Fibroblast of mammary gland (primary cell): ENCODE measurements around the gene SLC35E1.

Source experiments
- DNase-seq: peaks from one replicate; pipeline ENCODE4 v3.0.0-alpha.2; 2010; ENCODE audit warnings: low read depth
- H3K4me3 ChIP-seq: 2 replicates; pipeline ENCODE4 v1.5.1; 2011; ENCODE audit warnings: low read depth, mild to moderate bottlenecking, low read length, moderate library complexity; ENCODE audit not compliant: control insufficient read depth
- TF ChIP-seq, protein P1 (sequence below): conservative IDR thresholded peaks from 2 replicates; pipeline ENCODE4 v1.5.1; 2011; ENCODE audit warnings: low read depth, low read length, inconsistent platforms; ENCODE audit not compliant: control insufficient read depth, insufficient read depth

Gene SLC35E1

DNA sequence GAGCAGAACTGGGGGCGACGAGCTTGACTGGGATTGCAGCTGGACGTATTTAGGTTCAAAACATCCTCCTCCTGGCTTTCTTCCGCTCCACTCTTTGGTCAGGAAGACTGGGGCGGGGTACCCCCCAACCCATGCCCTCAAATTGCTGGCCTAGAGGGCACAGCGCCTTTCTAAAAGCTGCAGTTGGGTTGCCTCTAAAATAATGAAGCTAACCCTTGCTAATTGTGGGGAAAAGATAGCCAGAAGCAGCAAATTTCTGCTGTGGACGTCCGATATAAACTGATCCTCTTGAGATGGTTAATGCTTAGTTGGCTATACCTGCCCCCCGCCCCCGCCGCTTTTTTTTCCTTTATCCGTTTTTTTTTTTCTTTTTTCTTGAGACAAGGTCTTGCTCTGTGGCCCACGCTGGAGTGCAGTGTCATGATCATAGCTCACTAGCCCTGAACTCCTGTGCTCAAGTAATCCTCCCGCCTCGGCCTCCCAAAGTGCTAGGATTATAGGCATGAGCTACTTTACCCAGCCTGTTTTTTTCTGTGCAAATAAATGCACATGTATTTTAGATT lies 29.2 kb downstream of the SLC35E1 start:
- H3K4me3 ChIP-seq: peak overlapping the region; percentile 93
- peak; percentile 12 for DNase-seq
- TF ChIP-seq, protein P1, sequence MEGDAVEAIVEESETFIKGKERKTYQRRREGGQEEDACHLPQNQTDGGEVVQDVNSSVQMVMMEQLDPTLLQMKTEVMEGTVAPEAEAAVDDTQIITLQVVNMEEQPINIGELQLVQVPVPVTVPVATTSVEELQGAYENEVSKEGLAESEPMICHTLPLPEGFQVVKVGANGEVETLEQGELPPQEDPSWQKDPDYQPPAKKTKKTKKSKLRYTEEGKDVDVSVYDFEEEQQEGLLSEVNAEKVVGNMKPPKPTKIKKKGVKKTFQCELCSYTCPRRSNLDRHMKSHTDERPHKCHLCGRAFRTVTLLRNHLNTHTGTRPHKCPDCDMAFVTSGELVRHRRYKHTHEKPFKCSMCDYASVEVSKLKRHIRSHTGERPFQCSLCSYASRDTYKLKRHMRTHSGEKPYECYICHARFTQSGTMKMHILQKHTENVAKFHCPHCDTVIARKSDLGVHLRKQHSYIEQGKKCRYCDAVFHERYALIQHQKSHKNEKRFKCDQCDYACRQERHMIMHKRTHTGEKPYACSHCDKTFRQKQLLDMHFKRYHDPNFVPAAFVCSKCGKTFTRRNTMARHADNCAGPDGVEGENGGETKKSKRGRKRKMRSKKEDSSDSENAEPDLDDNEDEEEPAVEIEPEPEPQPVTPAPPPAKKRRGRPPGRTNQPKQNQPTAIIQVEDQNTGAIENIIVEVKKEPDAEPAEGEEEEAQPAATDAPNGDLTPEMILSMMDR: no peak

DNA sequence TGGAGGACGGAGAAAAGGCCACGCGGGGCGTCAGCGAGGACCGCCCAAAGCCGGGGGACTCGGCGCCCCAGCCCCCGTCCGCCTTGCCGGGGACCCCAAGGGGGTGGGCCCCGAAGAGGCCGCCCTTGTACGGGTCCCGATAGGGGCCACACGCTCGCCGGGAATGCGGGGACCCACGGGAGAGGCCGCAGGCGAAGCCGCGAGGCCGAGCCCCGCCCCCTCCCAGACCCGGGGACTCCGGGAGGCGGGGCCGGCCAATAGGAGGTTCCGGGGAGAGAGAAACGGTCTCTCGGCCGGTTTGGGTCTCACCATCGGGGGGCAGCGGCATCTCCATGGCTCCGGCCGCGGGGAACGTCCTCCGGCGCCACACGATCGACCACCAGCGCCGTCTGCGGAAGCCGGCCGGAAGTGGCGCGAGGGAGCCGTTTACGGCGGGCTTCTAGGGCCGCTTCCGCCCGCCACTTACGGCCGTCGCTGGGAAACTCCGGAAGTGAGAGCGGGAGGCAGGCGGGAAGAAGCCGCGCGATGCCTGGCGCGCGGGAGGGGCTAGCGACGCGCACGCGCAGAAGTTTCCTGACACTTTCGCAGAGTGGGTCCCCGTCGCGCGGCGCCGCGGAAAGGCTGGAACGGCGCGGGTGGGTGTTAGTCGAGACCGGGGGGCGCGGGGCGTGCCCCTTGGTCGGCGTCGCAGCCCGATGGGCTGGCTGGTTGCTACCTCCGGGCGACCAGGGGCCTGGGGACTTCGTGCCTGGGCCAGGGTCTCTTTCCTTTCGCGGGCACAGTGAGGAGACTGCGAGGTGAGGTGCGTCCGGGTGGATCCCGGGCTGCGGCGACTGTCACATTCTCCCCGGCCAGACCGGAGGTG lies 29.9 kb downstream of the SLC35E1 start, which contains the start of gene CHERP:
Gene CHERP (minus strand): TSS at position 393 of the 865 bp plus-strand sequence. CDS start 59 bp downstream, at position 334.
- DNase-seq: peak; percentile 87
- TF ChIP-seq, protein P1: no peak
- H3K4me3 ChIP-seq: peak within 1 kb of the TSS; percentile 93

DNA sequence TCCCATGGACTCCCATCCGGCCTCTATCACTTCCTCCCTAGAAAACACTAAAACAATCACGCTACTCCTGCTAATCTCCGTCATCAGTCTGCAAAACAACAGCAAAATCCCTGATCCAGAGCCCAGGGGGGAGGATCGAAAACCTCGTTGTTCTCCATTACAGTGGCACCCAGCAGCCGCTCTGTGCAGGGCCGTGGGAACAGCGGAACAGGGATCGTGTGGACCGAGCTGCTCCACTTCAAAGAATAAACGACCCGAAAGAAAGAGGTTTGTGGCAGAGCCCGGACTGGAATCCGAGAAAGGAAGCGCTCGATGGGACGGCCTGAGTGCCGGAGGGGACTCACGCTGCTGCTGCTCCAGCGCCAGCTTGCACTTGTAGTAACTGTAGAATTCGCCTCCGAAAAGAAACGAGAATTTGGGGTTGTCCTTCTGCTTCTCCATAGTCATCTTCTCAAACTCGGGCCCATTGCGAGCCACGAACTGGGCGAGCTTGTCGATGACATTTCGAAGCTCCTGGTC lies 30.6 kb downstream of the SLC35E1 start:
- H3K4me3 ChIP-seq: peak overlapping the region; percentile 93
- TF ChIP-seq, protein P1: no peak
- DNase-seq: peak; percentile 23

DNA sequence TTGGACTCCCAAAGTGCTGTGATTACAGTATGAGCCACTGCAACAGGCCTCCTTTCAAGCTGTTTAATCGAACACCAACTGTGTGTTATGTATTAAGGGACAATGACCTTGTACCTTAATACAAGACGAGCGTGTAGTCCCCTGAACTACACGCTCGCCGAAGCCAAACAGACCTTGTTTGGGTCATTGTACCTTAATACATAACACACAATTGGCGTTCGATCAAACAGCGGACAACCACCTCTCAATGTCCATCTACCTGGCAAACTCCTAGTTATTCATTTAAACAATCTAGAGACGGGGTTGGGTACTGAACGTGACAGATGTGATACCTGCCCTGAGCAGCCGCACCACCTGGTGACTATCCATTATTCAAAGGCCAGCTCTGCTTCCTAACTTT lies 31.3 kb downstream of the SLC35E1 start:
- no peak for DNase-seq
- TF ChIP-seq, protein P1: no peak

DNA sequence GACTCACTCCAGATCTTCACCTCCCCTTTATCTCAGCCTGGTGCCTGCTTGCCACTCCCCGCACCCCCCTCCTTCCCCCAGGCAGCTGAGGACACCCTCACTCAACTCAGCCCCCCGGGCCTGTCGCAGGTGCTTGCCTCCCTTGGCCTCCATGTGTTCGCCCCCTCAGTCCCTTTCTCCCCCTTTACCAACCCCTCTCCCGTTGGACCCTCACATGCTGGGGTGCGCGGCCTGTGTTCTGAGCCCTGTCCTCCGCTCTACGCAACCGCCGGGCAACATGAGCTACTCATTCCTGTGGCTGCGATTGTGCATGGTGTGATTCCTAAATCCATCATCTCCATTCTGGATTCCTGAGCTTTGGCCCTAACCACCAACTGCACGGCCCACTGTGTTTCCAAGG lies 35.1 kb downstream of the SLC35E1 start:
- TF ChIP-seq, protein P1: no peak
- DNase-seq: no peak
- no peak overlapping the region for H3K4me3 ChIP-seq

More for the DNA sequence above, 31.3 kb downstream of the SLC35E1 start:
- H3K4me3 ChIP-seq: peak overlapping the region; percentile 93

DNA sequence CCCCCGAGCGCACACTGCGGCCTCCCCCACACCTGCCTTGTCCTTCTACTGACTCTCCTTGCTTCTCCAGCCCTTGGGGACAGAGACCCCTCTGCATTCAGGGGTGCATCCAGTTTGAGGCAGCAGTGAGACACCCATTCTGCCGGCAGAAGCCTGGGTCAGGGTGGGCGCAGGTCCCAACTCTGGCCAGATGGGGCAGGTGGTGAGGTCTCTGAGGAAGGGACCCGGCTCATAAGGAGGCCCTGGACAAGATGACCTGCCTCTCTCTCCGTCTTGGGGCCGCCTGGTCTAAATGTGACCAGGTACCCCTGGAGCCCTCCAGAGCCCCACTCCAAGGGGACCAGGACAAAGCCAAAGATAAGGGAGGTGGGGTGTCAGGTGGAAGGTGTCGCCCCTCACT lies 36.1 kb downstream of the SLC35E1 start:
- TF ChIP-seq, protein P1: no peak
- DNase-seq: no peak
- H3K4me3 ChIP-seq: no peak overlapping the region
